ENCODE data around the gene SSH3. TPM values are rescaled to one million over a fixed set of nuclear protein-coding genes. Genes with fewer than 3 reads are reported as not detected.

The SSH3 gene
- total RNA-seq, 1 experiment from 2014 or later: 57.8 TPM

- no peak overlapping the region for H3K4me3 ChIP-seq (replicated peaks in 1 of 2; ENCODE audit: low read depth in 1 of 2, low read length in 2 of 2)
- no peak overlapping the region for H3K9ac ChIP-seq (ENCODE audit: low read length)
- ChIA-PET CTCF (no interaction called here), POLR2A (no interaction called here), RAD21 (ENCODE audit: low non-redundant PET in 1 of 2, low total read pairs in 2 of 2, uncharacterized antibody in 2 of 2, unreplicated experiment in 2 of 2) (no interaction called here)
- no peaks in the 10 kb centered on the region for H3K27me3 ChIP-seq (ENCODE audit: insufficient read depth, low read length)
- no peak overlapping the region for H3K4me2 ChIP-seq (ENCODE audit: low read length)
- intact Hi-C loops (cut with micrococcal nuclease): no loop called here
- TF ChIP-seq EZH2phosphoT487 (IDR thresholded peaks at IDR 0.05; ENCODE audit: borderline replicate concordance) (no peak), CBX3 (IDR thresholded peaks at IDR 0.05; ENCODE audit: low read depth) (no peak), CEBPB (IDR thresholded peaks at IDR 0.05; ENCODE audit: low read depth) (no peak), YY1 (IDR thresholded peaks at IDR 0.05; ENCODE audit: extremely low read depth, insufficient replicate concordance, low read depth, low read length) (no peak), EZH2 (IDR thresholded peaks at IDR 0.05) (no peak)
- TF ChIP-seq, protein P1, sequence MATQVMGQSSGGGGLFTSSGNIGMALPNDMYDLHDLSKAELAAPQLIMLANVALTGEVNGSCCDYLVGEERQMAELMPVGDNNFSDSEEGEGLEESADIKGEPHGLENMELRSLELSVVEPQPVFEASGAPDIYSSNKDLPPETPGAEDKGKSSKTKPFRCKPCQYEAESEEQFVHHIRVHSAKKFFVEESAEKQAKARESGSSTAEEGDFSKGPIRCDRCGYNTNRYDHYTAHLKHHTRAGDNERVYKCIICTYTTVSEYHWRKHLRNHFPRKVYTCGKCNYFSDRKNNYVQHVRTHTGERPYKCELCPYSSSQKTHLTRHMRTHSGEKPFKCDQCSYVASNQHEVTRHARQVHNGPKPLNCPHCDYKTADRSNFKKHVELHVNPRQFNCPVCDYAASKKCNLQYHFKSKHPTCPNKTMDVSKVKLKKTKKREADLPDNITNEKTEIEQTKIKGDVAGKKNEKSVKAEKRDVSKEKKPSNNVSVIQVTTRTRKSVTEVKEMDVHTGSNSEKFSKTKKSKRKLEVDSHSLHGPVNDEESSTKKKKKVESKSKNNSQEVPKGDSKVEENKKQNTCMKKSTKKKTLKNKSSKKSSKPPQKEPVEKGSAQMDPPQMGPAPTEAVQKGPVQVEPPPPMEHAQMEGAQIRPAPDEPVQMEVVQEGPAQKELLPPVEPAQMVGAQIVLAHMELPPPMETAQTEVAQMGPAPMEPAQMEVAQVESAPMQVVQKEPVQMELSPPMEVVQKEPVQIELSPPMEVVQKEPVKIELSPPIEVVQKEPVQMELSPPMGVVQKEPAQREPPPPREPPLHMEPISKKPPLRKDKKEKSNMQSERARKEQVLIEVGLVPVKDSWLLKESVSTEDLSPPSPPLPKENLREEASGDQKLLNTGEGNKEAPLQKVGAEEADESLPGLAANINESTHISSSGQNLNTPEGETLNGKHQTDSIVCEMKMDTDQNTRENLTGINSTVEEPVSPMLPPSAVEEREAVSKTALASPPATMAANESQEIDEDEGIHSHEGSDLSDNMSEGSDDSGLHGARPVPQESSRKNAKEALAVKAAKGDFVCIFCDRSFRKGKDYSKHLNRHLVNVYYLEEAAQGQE (IDR thresholded peaks at IDR 0.05; ENCODE audit: low read depth): no peak
- DNase-seq (ENCODE audit: low read depth, low spot score) (no peak), ATAC-seq (no peak)
- 0 out of 2 replicates have a peak, but pooled peaks cover 2% of the 10 kb centered on the region for H3K79me2 ChIP-seq (ENCODE audit: insufficient read depth, low read length)
- H3K9me2 ChIP-seq (ENCODE audit: insufficient read depth): no peaks in the 10 kb centered on the region
- no peaks in the 10 kb centered on the region for H3K9me3 ChIP-seq (ENCODE audit: control insufficient read depth in 1 of 2, insufficient read depth in 1 of 2, low read depth in 1 of 2, low read length in 2 of 2)
- H4K20me1 ChIP-seq (ENCODE audit: insufficient read depth): no peaks in the 10 kb centered on the region
- BruUV-seq (replicated peaks): TSS peak; percentile 18
- no peak overlapping the region for H3K27ac ChIP-seq (ENCODE audit: low read depth, low read length)
- peaks cover 3 to 11% of the 10 kb centered on the region in 2 experiments; a peak in 3 of 4 replicates for H3K4me1 ChIP-seq (ENCODE audit: control insufficient read depth in 1 of 2, insufficient read depth in 2 of 2, low read length in 2 of 2)
- H2AFZ ChIP-seq (ENCODE audit: low read depth, low read length, poor library complexity, severe bottlenecking): no peak overlapping the region
- H3K36me3 ChIP-seq (ENCODE audit: control insufficient read depth in 1 of 2, insufficient read depth in 2 of 2, low read length in 2 of 2): peaks cover 33 to 41% of the 10 kb centered on the region in 2 experiments
These were observed 46.7 kb upstream of the SSH3 start for GRCh38 chr11:67256477-67257135.

Measured in HCT116 (cell line).